Measurements from ENCODE around the gene FIBP. TPM values are rescaled to one million over a fixed set of nuclear protein-coding genes. Genes with fewer than 3 reads are reported as not detected.

Gene FIBP
- total RNA-seq, 1 donor: 129 TPM

DNA sequence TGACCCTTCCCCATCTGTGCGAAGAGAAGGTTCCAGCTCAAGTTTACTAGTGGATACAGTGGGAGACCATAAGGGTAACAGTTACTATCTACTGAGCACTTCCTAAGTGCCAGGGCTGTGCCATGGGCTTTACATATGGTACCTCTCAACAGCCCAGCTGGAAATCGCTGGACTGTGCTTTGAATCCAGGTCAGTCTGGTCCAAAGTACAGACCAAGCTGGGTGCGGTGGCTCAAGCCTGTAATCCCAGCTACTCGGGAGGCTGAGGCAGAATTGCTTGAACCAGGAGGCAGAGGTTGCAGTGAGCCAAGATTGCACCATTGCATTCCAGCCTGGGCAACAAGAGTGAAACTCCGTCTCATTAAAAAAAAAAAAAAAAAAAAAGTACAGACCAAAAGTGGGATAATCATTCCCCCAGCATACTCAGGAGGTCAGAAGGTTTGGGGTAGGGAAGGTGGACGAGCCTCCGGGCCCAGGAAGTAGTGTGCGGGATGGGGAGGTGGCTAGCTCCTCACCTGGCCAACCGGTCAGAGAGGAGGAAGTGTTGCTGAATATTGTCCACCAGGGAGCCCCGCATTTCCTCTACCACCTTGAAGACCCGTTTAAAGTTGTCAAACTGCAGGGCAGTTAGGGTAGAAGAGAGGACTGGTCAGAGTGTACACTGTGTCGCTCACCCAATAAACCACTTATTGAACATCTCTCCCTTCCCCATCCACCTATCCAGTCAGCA, 2.3 kb downstream of the FIBP start:
- H3K4me2 ChIP-seq (ENCODE audit: insufficient read depth, low read length): no peak overlapping the region
- no peak for DNase-seq (ENCODE audit: insufficient read length, low spot score, missing footprints)
- H3K27ac ChIP-seq (ENCODE audit: low read depth, low read length): no peak overlapping the region
- H3K27me3 ChIP-seq (ENCODE audit: insufficient read depth, low read length): no peaks in the 10 kb centered on the region
- H2AFZ ChIP-seq (ENCODE audit: low read length): no peak overlapping the region
- TF ChIP-seq CTCF (IDR thresholded peaks at IDR 0.05; ENCODE audit: extremely low read depth, low read depth, low read length): no peak
- H3K9me3 ChIP-seq (ENCODE audit: low read depth, low read length): no peaks in the 10 kb centered on the region
- H3K4me3 ChIP-seq (ENCODE audit: insufficient read depth, low read length): no peak overlapping the region
- H3K36me3 ChIP-seq (ENCODE audit: insufficient read depth, low read length): peaks cover 47% of the 10 kb centered on the region
- H3K4me1 ChIP-seq (ENCODE audit: insufficient read depth, low read length): peaks cover 32% of the 10 kb centered on the region
- peaks cover 41% of the 10 kb centered on the region for H3K79me2 ChIP-seq (ENCODE audit: insufficient read depth, low read length)
- H4K20me1 ChIP-seq (ENCODE audit: insufficient read depth, low read length): peaks cover 24% of the 10 kb centered on the region

DNA sequence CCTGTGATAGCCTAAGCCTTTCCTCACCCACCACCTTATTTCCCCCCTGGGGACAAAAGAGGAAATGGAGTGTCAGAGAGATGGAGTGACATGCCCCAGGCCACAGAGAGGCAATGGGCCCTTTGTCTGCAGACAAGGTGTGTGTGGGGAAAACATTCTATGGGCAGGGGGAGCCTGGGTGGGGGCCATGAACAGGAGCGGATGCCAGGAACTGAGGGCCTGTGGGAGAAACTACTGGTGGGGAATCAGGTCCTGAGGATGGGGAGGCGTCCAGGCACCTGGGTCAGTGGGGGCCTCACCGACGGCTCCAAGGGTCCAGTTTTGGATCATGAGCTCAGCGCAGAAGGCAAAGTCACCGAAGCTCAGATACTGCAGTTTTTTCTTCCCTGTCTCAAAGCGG, 3.0 kb downstream of the FIBP start:
- no peak for TF ChIP-seq CTCF (IDR thresholded peaks at IDR 0.05; ENCODE audit: extremely low read depth, low read depth, low read length)
- Histone ChIP-seq H3K36me3 (ENCODE audit: insufficient read depth, low read length) (peaks cover 47% of the 10 kb centered on the region), H3K9me3 (ENCODE audit: low read depth, low read length) (no peaks in the 10 kb centered on the region), H3K4me3 (ENCODE audit: insufficient read depth, low read length) (no peak overlapping the region), H2AFZ (ENCODE audit: low read length) (no peak overlapping the region), H3K27me3 (ENCODE audit: insufficient read depth, low read length) (no peaks in the 10 kb centered on the region), H3K4me1 (ENCODE audit: insufficient read depth, low read length) (peaks cover 32% of the 10 kb centered on the region), H4K20me1 (ENCODE audit: insufficient read depth, low read length) (peaks cover 21% of the 10 kb centered on the region), H3K4me2 (ENCODE audit: insufficient read depth, low read length) (no peak overlapping the region), H3K79me2 (ENCODE audit: insufficient read depth, low read length) (peaks cover 41% of the 10 kb centered on the region), H3K27ac (ENCODE audit: low read depth, low read length) (no peak overlapping the region)
- DNase-seq (ENCODE audit: insufficient read length, low spot score, missing footprints): no peak

DNA sequence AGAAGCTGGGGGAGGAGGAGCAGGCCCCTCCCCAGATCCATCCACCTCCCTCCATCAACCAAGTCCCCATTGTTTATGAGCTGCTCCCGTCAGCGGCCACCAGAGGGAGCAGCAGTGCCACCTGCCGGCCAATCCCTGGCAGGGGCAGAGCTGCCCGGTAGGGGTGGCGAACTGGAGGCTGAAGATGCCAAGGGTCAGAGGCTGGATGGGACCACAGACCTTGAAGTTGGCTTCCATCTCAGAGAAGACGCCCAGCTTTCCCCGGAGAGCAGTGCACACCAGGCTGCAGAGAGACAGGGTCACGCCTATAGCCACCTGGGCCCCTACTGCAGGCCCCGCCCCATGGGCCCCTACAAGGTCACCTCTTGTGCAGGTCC, 3.6 kb downstream of the FIBP start:
- Histone ChIP-seq H3K4me2 (ENCODE audit: insufficient read depth, low read length) (no peak overlapping the region), H3K27me3 (ENCODE audit: insufficient read depth, low read length) (no peaks in the 10 kb centered on the region), H3K36me3 (ENCODE audit: insufficient read depth, low read length) (peaks cover 47% of the 10 kb centered on the region), H3K27ac (ENCODE audit: low read depth, low read length) (no peak overlapping the region), H2AFZ (ENCODE audit: low read length) (no peak overlapping the region), H3K9me3 (ENCODE audit: low read depth, low read length) (no peaks in the 10 kb centered on the region), H4K20me1 (ENCODE audit: insufficient read depth, low read length) (peaks cover 21% of the 10 kb centered on the region), H3K4me3 (ENCODE audit: insufficient read depth, low read length) (no peak overlapping the region), H3K79me2 (ENCODE audit: insufficient read depth, low read length) (peaks cover 41% of the 10 kb centered on the region), H3K4me1 (ENCODE audit: insufficient read depth, low read length) (peaks cover 27% of the 10 kb centered on the region)
- DNase-seq (ENCODE audit: insufficient read length, low spot score, missing footprints): peak; percentile 99
- TF ChIP-seq CTCF (IDR thresholded peaks at IDR 0.05; ENCODE audit: extremely low read depth, low read depth, low read length): peak; percentile 96

DNA sequence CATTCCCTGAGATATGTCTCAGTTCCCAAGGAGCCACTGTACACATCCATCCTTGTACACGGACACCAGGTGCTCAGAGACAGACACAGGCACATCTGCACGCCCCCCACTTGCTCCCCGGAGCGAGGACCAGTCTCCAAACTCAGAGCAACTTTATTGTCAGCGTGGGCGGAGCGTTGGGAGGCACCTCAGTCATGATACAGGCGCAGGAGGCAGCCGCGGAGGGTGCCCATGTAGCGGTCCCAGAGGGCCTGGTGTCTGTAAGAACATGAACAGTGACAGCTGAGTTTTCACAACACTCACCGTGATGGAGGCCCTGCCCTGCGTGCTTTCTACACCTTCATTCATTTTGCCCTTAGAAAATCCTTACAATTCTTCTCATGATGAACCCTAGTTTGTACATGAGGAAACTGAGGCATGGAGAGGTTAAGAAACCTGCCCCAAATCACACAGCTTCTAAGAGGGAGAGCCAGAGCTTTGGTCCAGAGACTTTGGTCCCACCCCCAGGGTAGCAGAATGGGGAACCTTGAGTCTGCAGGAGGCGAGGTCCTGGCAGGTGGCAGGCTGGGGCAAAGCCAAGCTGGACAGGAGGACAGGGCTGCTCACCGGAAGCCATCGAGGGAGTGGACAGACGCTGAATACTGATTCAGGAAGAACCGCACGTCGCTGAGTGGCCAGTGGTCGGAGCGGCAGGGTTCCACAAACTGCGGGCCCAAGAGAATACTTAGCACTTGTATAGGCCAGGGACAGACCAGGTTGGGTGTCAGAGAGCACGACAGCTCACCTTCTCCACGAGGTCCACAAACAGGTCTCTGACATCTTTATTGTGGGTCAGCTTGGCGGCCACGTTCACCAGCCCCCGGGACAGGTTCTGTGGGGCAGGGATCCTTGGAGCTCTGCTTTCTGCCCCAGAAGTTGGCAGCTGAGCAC, 4.2 kb downstream of the FIBP start:
- no peak overlapping the region for H3K4me2 ChIP-seq (ENCODE audit: insufficient read depth, low read length)
- no peak overlapping the region for H2AFZ ChIP-seq (ENCODE audit: low read length)
- H3K9me3 ChIP-seq (ENCODE audit: low read depth, low read length): no peaks in the 10 kb centered on the region
- H4K20me1 ChIP-seq (ENCODE audit: insufficient read depth, low read length): peaks cover 21% of the 10 kb centered on the region
- peaks cover 20% of the 10 kb centered on the region for H3K4me1 ChIP-seq (ENCODE audit: insufficient read depth, low read length)
- H3K27ac ChIP-seq (ENCODE audit: low read depth, low read length): no peak overlapping the region
- H3K4me3 ChIP-seq (ENCODE audit: insufficient read depth, low read length): no peak overlapping the region
- TF ChIP-seq CTCF (IDR thresholded peaks at IDR 0.05; ENCODE audit: extremely low read depth, low read depth, low read length): no peak
- peaks cover 47% of the 10 kb centered on the region for H3K36me3 ChIP-seq (ENCODE audit: insufficient read depth, low read length)
- no peaks in the 10 kb centered on the region for H3K27me3 ChIP-seq (ENCODE audit: insufficient read depth, low read length)
- H3K79me2 ChIP-seq (ENCODE audit: insufficient read depth, low read length): peaks cover 41% of the 10 kb centered on the region
- DNase-seq (ENCODE audit: insufficient read length, low spot score, missing footprints): peak; percentile 73
